SU-DHL-6 (cell line): ENCODE results near the gene C19orf18.

Experiments
- H2AFZ ChIP-seq: fragments of 200-600 bp; sonication (generic); 2 replicates; pipeline ENCODE4 v1.6.1; 2014; ENCODE audit warnings: low read depth, mild to moderate bottlenecking, moderate library complexity, mixed read lengths, antibody characterized with exemption, low read length; ENCODE audit not compliant: severe bottlenecking
- H3F3A ChIP-seq: fragments of 200-600 bp; shearing (Covaris generic); 2 replicates; pipeline ENCODE4 v1.6.0; 2016; ENCODE audit warnings: antibody characterized with exemption, mild to moderate bottlenecking; ENCODE audit not compliant: insufficient read depth
- H3K27ac ChIP-seq: fragments of 200-600 bp; sonication (generic); 2 replicates; pipeline ENCODE4 v1.5.1; 2016; ENCODE audit warnings: low read depth, mild to moderate bottlenecking, low read length, moderate library complexity, mixed read lengths
- H3K27me3 ChIP-seq: fragments of 200-600 bp; sonication (generic), shearing (Covaris generic); 2 replicates; pipeline ENCODE4 v1.6.0; 2014; ENCODE audit warnings: mild to moderate bottlenecking, low read length
- H3K36me3 ChIP-seq: fragments of 200-600 bp; sonication (generic); 2 replicates; pipeline ENCODE4 v1.6.1; 2014; ENCODE audit warnings: mild to moderate bottlenecking, low read length, mixed read lengths
- H3K4me2 ChIP-seq: fragments of 300-600, 200-600 bp; shearing (Covaris generic), sonication (generic); 2 replicates; pipeline ENCODE4 v1.6.0; 2014; ENCODE audit warnings: low read length, low read depth, mild to moderate bottlenecking; ENCODE audit not compliant: poor library complexity, severe bottlenecking
- H3K4me3 ChIP-seq: fragments of 200-600 bp; sonication (generic); 2 replicates; pipeline ENCODE4 v1.5.1; 2014; ENCODE audit warnings: antibody characterized with exemption, low read length, mild to moderate bottlenecking, mixed read lengths; ENCODE audit not compliant: insufficient read depth, poor library complexity, severe bottlenecking
- H3K79me2 ChIP-seq: fragments of 200-600 bp; sonication (generic); 2 replicates; pipeline ENCODE4 v1.6.1; 2014; ENCODE audit warnings: mild to moderate bottlenecking, low read length, moderate library complexity; ENCODE audit not compliant: insufficient read depth
- H3K9ac ChIP-seq: fragments of 200-600 bp; sonication (generic); 2 replicates; pipeline ENCODE4 v1.7.0; 2014; ENCODE audit warnings: mild to moderate bottlenecking, low read length
- H3K9me2 ChIP-seq: fragments of 200-600 bp; sonication (generic); replicated peaks from 2 replicates; pipeline ENCODE4 v1.6.1; 2014; ENCODE audit warnings: low read length; ENCODE audit not compliant: insufficient read depth
- H3K9me3 ChIP-seq: fragments of 200-600 bp; sonication (generic); 2 replicates; pipeline ENCODE4 v1.6.1; 2014; ENCODE audit warnings: low read length, mixed read lengths; ENCODE audit not compliant: insufficient read depth
- H4K20me1 ChIP-seq: fragments of 200-600 bp; sonication (generic); 2 replicates; pipeline ENCODE4 v1.6.1; 2014; ENCODE audit warnings: low read depth, mild to moderate bottlenecking, antibody characterized with exemption, low read length, moderate library complexity, mixed read lengths
- CTCF ChIP-seq: fragments of 200-600 bp; sonication (generic); IDR thresholded peaks from one replicate; pipeline ENCODE4 v1.5.1; 2017; ENCODE audit warnings: antibody characterized with exemption, mild to moderate bottlenecking, low read length, moderate library complexity; ENCODE audit not compliant: insufficient read depth, poor library complexity, severe bottlenecking
- EZH2phosphoT487 ChIP-seq: fragments of 200-600 bp; sonication (generic), shearing (Covaris generic); conservative IDR thresholded peaks from 2 replicates; pipeline ENCODE4 v1.6.1; 2018; ENCODE audit warnings: mild to moderate bottlenecking, antibody characterized with exemption, low read length, moderate library complexity, mixed read lengths

C19orf18 gene

GRCh38 chr19:57978586-57979289 is 4.4 kb upstream of the C19orf18 start:
- Histone ChIP-seq H3K4me3 (no peak overlapping the region), H3K4me2 (no peak overlapping the region)

GRCh38 chr19:57964761-57965160 is 9.6 kb downstream of the C19orf18 start:
- no peaks in the 10 kb centered on the region for H3K36me3 ChIP-seq
- H3F3A ChIP-seq: no peaks in the 10 kb centered on the region
- peaks cover 11% of the 10 kb centered on the region; the same call in 1 of the 2 replicates for H3K9me3 ChIP-seq
- no peak overlapping the region for H3K4me3 ChIP-seq
- no peaks in the 10 kb centered on the region for H3K9me2 ChIP-seq
- no peak overlapping the region for H2AFZ ChIP-seq
- H3K27me3 ChIP-seq: no peaks in the 10 kb centered on the region
- no peak overlapping the region for H3K27ac ChIP-seq
- no peaks in the 10 kb centered on the region for H3K79me2 ChIP-seq
- TF ChIP-seq CTCF (no peak), EZH2phosphoT487 (no peak)
- no peak overlapping the region for H3K4me2 ChIP-seq
- no peak overlapping the region for H3K9ac ChIP-seq
- no peaks in the 10 kb centered on the region for H4K20me1 ChIP-seq

More at GRCh38 chr19:57978586-57979289, 4.4 kb upstream of the C19orf18 start:
- H4K20me1 ChIP-seq: no peaks in the 10 kb centered on the region
- peaks cover 68% of the 10 kb centered on the region for H3K9me3 ChIP-seq
- no peaks in the 10 kb centered on the region for H3F3A ChIP-seq
- no peak overlapping the region for H2AFZ ChIP-seq
- H3K9ac ChIP-seq: no peak overlapping the region
- H3K27me3 ChIP-seq: no peaks in the 10 kb centered on the region
- TF ChIP-seq CTCF (no peak), EZH2phosphoT487 (no peak)
- no peaks in the 10 kb centered on the region for H3K9me2 ChIP-seq
- no peak overlapping the region for H3K27ac ChIP-seq
- no peaks in the 10 kb centered on the region for H3K79me2 ChIP-seq
- H3K36me3 ChIP-seq: 0 out of 2 replicates have a peak, but pooled peaks cover 3% of the 10 kb centered on the region

GRCh38 chr19:57961785-57962184 is 12.5 kb downstream of the C19orf18 start:
- no peak overlapping the region for H3K27ac ChIP-seq
- H3K36me3 ChIP-seq: no peaks in the 10 kb centered on the region
- H4K20me1 ChIP-seq: no peaks in the 10 kb centered on the region
- no peaks in the 10 kb centered on the region for H3F3A ChIP-seq
- H2AFZ ChIP-seq: no peak overlapping the region
- no peaks in the 10 kb centered on the region for H3K9me2 ChIP-seq
- H3K9me3 ChIP-seq: peaks cover 5% of the 10 kb centered on the region; the same call in 1 of the 2 replicates
- H3K4me3 ChIP-seq: no peak overlapping the region
- no peak overlapping the region for H3K9ac ChIP-seq
- TF ChIP-seq CTCF (no peak), EZH2phosphoT487 (no peak)
- H3K79me2 ChIP-seq: no peaks in the 10 kb centered on the region
- H3K4me2 ChIP-seq: no peak overlapping the region
- H3K27me3 ChIP-seq: no peaks in the 10 kb centered on the region
